Thyroid gland (tissue), 4 donors: ENCODE results near the gene BTG1. TPM values are rescaled to one million over a fixed set of nuclear protein-coding genes. Genes with fewer than 3 reads are reported as not detected.

Experiments used
- DNase-seq, 2 donors: peaks; one replicate each; pipeline ENCODE4 v3.0.0-alpha.2; 2019
- H3K27ac ChIP-seq, 3 donors: fragments of 200-600 bp; sonication (generic); 1 replicate in 2 of 3; 2 replicates in 1 of 3; pipeline ENCODE4 v1.5.1; 2016 to 2019; ENCODE audit warnings: mild to moderate bottlenecking in 1 of 3, moderate library complexity in 1 of 3
- H3K27me3 ChIP-seq: fragments of 200-600 bp; sonication (generic); one replicate; pipeline ENCODE4 v1.5.1; 2019
- H3K36me3 ChIP-seq, 2 donors: fragments of 200-600 bp; sonication (generic); one replicate each; pipeline ENCODE4 v1.5.1; 2016 to 2019
- H3K4me1 ChIP-seq, 2 donors: fragments of 200-600 bp; sonication (generic); one replicate each; pipeline ENCODE4 v1.5.1; 2017 to 2019
- H3K4me3 ChIP-seq, 3 donors: fragments of 200-600 bp; sonication (generic); replicated peaks in 1 of 3; 1 replicate in 2 of 3; 2 replicates in 1 of 3; pipeline ENCODE4 v1.5.1; 2016; ENCODE audit warnings: mild to moderate bottlenecking in 1 of 3
- H3K9me3 ChIP-seq: fragments of 200-600 bp; sonication (generic); one replicate; pipeline ENCODE4 v1.5.1; 2017
- CTCF ChIP-seq, 6 experiments: fragments of 200-600 bp in 3 of 6; fragments of 450-650 bp in 3 of 6; sonication (generic) in 3 of 6; IDR thresholded peaks; one replicate each; pipeline ENCODE4 v1.5.1; 2016 to 2019; ENCODE audit warnings: antibody characterized with exemption in 6 of 6, mild to moderate bottlenecking in 2 of 6, inconsistent platforms in 1 of 6, moderate library complexity in 1 of 6
- POLR2A ChIP-seq, 2 donors: fragments of 450-650 bp; IDR thresholded peaks; one replicate each; pipeline ENCODE4 v1.6.1; 2017; ENCODE audit warnings: antibody characterized with exemption in 2 of 2, mild to moderate bottlenecking in 2 of 2, moderate library complexity in 1 of 2
- WGBS, 2 donors: methylation state at CpG; one replicate each; pipeline ENCODE4 v1.1.5; 2017; 5-methylcytosine and 5-hydroxymethylcytosine counted together
- intact Hi-C: fragments of 100-400 bp; cut with DNase I; formaldehyde crosslinking; loops from one replicate; pipeline ENCODE4 v1.15.1; 2023
- total RNA-seq, 4 donors: library from RNA; depleted of rRNA; stranded (reverse); fragments of >200 nt; gene quantifications; one replicate each; pipeline ENCODE4 v1.2.3, GENCODE V29; 2016

Gene BTG1
- total RNA-seq, 4 donors from 2014 or later: 21.9 to 28.1 (median 24.3) TPM

GRCh38 chr12:92134638-92135274 lies 10.9 kb downstream of the BTG1 start:
- intact Hi-C loops: no loop called here
- peaks cover 45 to 67% of the 10 kb centered on the region in 2 donors for H3K4me1 ChIP-seq

GRCh38 chr12:92133795-92134637 lies 11.6 kb downstream of the BTG1 start:
- peak overlapping the region in 2 of 3 donors; percentile 18 to 30 for H3K27ac ChIP-seq
- DNase-seq: no peak
- intact Hi-C loops: no loop called here
- 59 to 72% methylated on average over 3 of the region's 3 CpGs for WGBS, 2 donors
- TF ChIP-seq POLR2A (IDR thresholded peaks at IDR 0.05): no peak
- TF ChIP-seq CTCF (IDR thresholded peaks at IDR 0.05): no peak
- H3K4me1 ChIP-seq: peaks cover 42 to 60% of the 10 kb centered on the region in 2 donors
- H3K36me3 ChIP-seq: no peaks in the 10 kb centered on the region
- H3K27me3 ChIP-seq: no peaks in the 10 kb centered on the region
- H3K4me3 ChIP-seq: no peak overlapping the region
- H3K9me3 ChIP-seq: no peaks in the 10 kb centered on the region

More at GRCh38 chr12:92134638-92135274, 10.9 kb downstream of the BTG1 start:
- no peaks in the 10 kb centered on the region for H3K36me3 ChIP-seq
- TF ChIP-seq POLR2A (IDR thresholded peaks at IDR 0.05): no peak
- no peak for TF ChIP-seq CTCF (IDR thresholded peaks at IDR 0.05)
- peak overlapping the region in 1 of 3 donors; percentile 18 for H3K27ac ChIP-seq
- H3K9me3 ChIP-seq: no peaks in the 10 kb centered on the region
- no peak for DNase-seq
- H3K27me3 ChIP-seq: no peaks in the 10 kb centered on the region
- no peak overlapping the region for H3K4me3 ChIP-seq
- WGBS, 2 donors: 67 to 76% methylated on average over 5 of the region's 5 CpGs

- Histone ChIP-seq H3K36me3 (no peaks in the 10 kb centered on the region), H3K27me3 (no peaks in the 10 kb centered on the region), H3K9me3 (no peaks in the 10 kb centered on the region), H3K4me1 (peaks cover 42 to 52% of the 10 kb centered on the region in 2 donors), H3K27ac (peak overlapping the region; percentile 22 to 30 (median 27)), H3K4me3 (no peak overlapping the region)
- intact Hi-C loops: no loop called here
- no peak for TF ChIP-seq CTCF (IDR thresholded peaks at IDR 0.05)
- no peak for TF ChIP-seq POLR2A (IDR thresholded peaks at IDR 0.05)
- WGBS, 2 donors: 5% methylated on average over 1 of the region's 1 CpG; no CpG with 5 or more reads in 1 of the 2 donors
- DNase-seq: no peak
Measured at GRCh38 chr12:92133171-92133570, 12.5 kb downstream of the BTG1 start.

- intact Hi-C loops: no loop called here
- no peaks in the 10 kb centered on the region for H3K27me3 ChIP-seq
- no peak overlapping the region for H3K4me3 ChIP-seq
Measured at GRCh38 chr12:92132288-92132687, 13.4 kb downstream of the BTG1 start.

More at GRCh38 chr12:92132288-92132687, 13.4 kb downstream of the BTG1 start:
- TF ChIP-seq CTCF (IDR thresholded peaks at IDR 0.05) (no peak), POLR2A (IDR thresholded peaks at IDR 0.05) (no peak)
- H3K36me3 ChIP-seq: no peaks in the 10 kb centered on the region
- peak overlapping the region in 2 of 3 donors; percentile 27 to 30 for H3K27ac ChIP-seq
- no peaks in the 10 kb centered on the region for H3K9me3 ChIP-seq
- peaks cover 38 to 47% of the 10 kb centered on the region in 2 donors for H3K4me1 ChIP-seq
- WGBS, 2 donors: 100% methylated on average over 1 of the region's 1 CpG
- DNase-seq: no peak
